AG04450 (cell line): ENCODE results near the gene KRTAP6-1. TPM values are rescaled to one million over a fixed set of nuclear protein-coding genes. Genes with fewer than 3 reads are reported as not detected.

Experiments
- CTCF ChIA-PET: fragments of 300-600, 350-600 bp; formaldehyde crosslinking; extraction: SDS; loops from one replicate; lab custom pipeline; 2022; ENCODE audit warnings: antibody characterized with exemption, inconsistent platforms; lab: Charles Lee
- POLR2A ChIA-PET: fragments of 350-600 bp; formaldehyde crosslinking; extraction: SDS; loops from one replicate; lab custom pipeline; 2021; ENCODE audit warnings: antibody characterized with exemption, inconsistent platforms; lab: Yijun Ruan, JAX
- DNase-seq: peaks from one replicate; pipeline ENCODE4 v3.0.0-alpha.2; 2011; ENCODE audit warnings: low read depth, low spot score
- H3K27ac ChIP-seq: one replicate; pipeline ENCODE4 v1.5.1; 2012; ENCODE audit warnings: low read depth, low read length, control low read depth
- H3K27me3 ChIP-seq: one replicate; pipeline ENCODE4 v1.6.0; 2012; ENCODE audit warnings: low read length; ENCODE audit not compliant: control insufficient read depth, insufficient read depth
- H3K4me3 ChIP-seq: 2 replicates; pipeline ENCODE4 v1.5.1; 2011; ENCODE audit warnings: mild to moderate bottlenecking, low read depth, low read length, control low read depth
- H3K9me3 ChIP-seq: 2 replicates; pipeline ENCODE4 v1.5.1; 2012; ENCODE audit warnings: low read length; ENCODE audit not compliant: control insufficient read depth, insufficient read depth
- polyA plus RNA-seq: library from polyadenylated mRNA; depleted of rRNA; stranded (reverse); fragments of >200 nt; gene quantifications from 2 replicates; pipeline ENCODE4 v1.2.3, GENCODE V29; 2011
- TF ChIP-seq, protein P1 (sequence below): IDR thresholded peaks from 2 replicates; pipeline ENCODE4 v1.5.1; 2011; ENCODE audit warnings: low read depth, low read length, control low read depth, inconsistent platforms

Gene KRTAP6-1
- polyA plus RNA-seq, 1 experiment: not detected

DNA sequence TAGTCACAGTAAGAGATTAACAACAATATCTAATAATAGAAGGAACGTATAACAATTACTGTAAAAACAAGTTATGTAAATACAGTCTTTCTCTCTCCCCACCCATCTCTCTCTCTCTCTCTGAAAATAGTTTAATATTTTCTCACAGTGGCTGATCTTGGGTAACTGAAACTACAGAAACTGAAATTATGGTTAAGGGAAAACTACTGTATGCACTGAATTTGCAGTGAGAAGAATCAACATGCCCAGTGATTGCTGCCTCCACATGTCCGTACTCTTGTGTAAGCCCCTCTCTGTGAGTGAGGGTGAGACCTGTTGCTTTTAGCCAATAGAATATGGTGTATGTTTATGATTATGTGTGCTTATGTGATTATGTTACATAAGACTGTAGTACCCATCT lies 1.6 kb downstream of the KRTAP6-1 start:
- no peak for DNase-seq
- POLR2A ChIA-PET: no interaction called here
- no peak overlapping the region for H3K27ac ChIP-seq
- CTCF ChIA-PET: no interaction called here
- TF ChIP-seq, protein P1, sequence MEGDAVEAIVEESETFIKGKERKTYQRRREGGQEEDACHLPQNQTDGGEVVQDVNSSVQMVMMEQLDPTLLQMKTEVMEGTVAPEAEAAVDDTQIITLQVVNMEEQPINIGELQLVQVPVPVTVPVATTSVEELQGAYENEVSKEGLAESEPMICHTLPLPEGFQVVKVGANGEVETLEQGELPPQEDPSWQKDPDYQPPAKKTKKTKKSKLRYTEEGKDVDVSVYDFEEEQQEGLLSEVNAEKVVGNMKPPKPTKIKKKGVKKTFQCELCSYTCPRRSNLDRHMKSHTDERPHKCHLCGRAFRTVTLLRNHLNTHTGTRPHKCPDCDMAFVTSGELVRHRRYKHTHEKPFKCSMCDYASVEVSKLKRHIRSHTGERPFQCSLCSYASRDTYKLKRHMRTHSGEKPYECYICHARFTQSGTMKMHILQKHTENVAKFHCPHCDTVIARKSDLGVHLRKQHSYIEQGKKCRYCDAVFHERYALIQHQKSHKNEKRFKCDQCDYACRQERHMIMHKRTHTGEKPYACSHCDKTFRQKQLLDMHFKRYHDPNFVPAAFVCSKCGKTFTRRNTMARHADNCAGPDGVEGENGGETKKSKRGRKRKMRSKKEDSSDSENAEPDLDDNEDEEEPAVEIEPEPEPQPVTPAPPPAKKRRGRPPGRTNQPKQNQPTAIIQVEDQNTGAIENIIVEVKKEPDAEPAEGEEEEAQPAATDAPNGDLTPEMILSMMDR: no peak
- peaks cover 12% of the 10 kb centered on the region for H3K9me3 ChIP-seq
- H3K4me3 ChIP-seq: no peak overlapping the region
- H3K27me3 ChIP-seq: no peaks in the 10 kb centered on the region

DNA sequence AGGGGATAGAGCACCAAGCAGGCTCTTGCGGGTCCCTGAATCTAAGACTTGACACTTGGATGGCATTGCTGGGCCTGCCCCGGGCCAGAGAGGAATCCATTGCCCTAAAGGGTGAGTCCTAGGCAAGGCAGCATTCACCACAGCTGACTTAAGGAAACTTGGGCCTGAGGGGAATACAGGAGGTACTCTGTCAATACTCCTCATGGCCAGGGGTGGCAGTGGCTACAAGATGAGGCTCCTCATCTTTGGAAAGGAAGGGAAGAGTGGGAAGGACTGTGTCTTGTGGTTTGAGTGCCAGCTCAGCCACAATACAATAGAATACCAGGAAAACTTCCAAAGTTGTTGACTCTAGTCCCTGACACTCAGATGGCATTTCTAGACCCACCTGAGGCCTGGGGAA lies 7.8 kb downstream of the KRTAP6-1 start:
- TF ChIP-seq, protein P1: no peak
- POLR2A ChIA-PET: no interaction called here
- DNase-seq: no peak
- CTCF ChIA-PET: no interaction called here
- H3K9me3 ChIP-seq: peaks cover 21% of the 10 kb centered on the region
- H3K4me3 ChIP-seq: no peak overlapping the region
- no peak overlapping the region for H3K27ac ChIP-seq
- H3K27me3 ChIP-seq: no peaks in the 10 kb centered on the region

DNA sequence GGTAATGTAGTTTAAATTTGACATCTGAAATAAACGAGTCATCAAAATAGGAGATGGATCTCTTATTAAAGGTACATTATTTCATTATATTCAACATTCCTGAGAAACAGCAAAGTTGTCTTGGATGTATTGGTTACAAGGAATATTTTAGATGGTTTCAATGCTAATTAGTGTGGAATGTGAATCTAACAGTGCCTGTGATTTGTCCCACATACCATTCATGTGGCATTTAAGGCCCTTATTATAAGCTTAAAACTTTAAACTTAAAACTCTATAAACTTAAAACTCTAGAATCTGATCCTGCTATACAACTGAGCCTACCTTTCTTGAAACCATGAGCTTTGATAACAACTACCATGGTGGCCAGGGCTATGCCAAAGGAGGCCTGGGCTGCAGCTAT lies 12.9 kb downstream of the KRTAP6-1 start, which contains the start of gene KRTAP22-1:
TSS of gene KRTAP22-1 (plus strand) at position 301 of the 400 bp plus-strand sequence.
- Histone ChIP-seq H3K27ac (no peak within 1 kb of the TSS), H3K9me3 (peaks cover 17% of the 10 kb centered on the region), H3K27me3 (no peaks in the 10 kb centered on the region), H3K4me3 (no peak within 1 kb of the TSS)
- TF ChIP-seq, protein P1: no peak
- DNase-seq: no peak
- ChIA-PET CTCF (no interaction called here), POLR2A (no interaction called here)

DNA sequence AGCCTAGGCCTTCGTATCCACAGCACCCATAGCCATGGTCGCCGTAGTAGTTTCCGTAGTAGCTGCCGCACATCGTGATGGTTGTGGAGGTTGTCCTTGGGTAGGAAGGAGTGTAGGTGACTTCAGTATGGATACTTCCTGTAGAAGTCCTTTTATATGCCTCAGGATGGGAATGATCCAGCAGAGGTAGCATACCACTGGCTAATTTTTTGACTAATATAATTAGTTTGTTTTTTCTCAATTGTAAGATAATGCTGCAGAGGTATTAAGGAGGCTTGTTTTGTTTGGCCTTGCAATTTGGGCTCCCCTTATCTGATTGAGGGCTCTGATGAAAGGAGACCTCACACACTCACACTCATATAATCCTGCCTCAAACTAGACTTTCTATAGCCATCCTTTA lies 14.9 kb downstream of the KRTAP6-1 start, which contains the start of gene KRTAP6-2:
TSS of gene KRTAP6-2 (minus strand) at position 101 of the 400 bp plus-strand sequence. CDS start at position 73, 28 bp downstream.
- ChIA-PET POLR2A (no interaction called here), CTCF (no interaction called here)
- DNase-seq: no peak
- TF ChIP-seq, protein P1: no peak
- Histone ChIP-seq H3K27me3 (no peaks in the 10 kb centered on the region), H3K9me3 (peaks cover 6% of the 10 kb centered on the region; the same call in 1 of the 2 replicates), H3K4me3 (no peak within 1 kb of the TSS), H3K27ac (no peak within 1 kb of the TSS)

DNA sequence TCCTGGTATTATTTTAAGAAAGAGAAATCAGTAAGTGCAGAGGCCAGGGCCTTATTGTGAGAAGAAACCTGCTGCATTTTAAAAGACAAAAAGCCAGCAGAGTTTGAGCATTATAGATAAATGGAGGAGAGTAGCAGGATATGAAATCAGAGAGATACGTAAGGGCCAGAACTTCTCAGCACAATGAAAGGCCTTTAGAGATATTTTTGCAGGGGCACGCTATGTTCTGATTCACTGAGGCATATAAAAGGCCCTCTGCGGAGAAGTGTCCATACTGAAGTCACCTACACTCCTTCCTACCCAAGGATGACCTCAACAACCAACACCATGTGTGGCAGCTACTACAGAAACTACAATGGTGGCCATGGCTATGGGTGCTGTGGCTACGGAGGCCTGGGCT lies 21.6 kb downstream of the KRTAP6-1 start, which contains the start of gene KRTAP6-3:
TSS of gene KRTAP6-3 (plus strand) at position 301 of the 400 bp plus-strand sequence. CDS start at position 307, 6 bp downstream.
- POLR2A ChIA-PET: no interaction called here
- H3K27me3 ChIP-seq: no peaks in the 10 kb centered on the region
- H3K27ac ChIP-seq: no peak within 1 kb of the TSS
- DNase-seq: no peak
- no peak within 1 kb of the TSS for H3K4me3 ChIP-seq
- CTCF ChIA-PET: no interaction called here
- TF ChIP-seq, protein P1: no peak
- H3K9me3 ChIP-seq: peaks cover 8% of the 10 kb centered on the region
